NCI-H1436 treated with DMSO at 0.1 percent for 48 hours (cell line): Measurements from ENCODE around the gene PCID2.
"Not testable (repeated sequence)": the region's sequence is repeated elsewhere in the genome, so short reads cannot be mapped to it uniquely, and the experiment has no call there.

ENCODE experiments used
- DNase-seq: peaks from one replicate; lab custom pipeline; 2025; lab: John Stamatoyannopoulos, UW

Gene PCID2

DNA sequence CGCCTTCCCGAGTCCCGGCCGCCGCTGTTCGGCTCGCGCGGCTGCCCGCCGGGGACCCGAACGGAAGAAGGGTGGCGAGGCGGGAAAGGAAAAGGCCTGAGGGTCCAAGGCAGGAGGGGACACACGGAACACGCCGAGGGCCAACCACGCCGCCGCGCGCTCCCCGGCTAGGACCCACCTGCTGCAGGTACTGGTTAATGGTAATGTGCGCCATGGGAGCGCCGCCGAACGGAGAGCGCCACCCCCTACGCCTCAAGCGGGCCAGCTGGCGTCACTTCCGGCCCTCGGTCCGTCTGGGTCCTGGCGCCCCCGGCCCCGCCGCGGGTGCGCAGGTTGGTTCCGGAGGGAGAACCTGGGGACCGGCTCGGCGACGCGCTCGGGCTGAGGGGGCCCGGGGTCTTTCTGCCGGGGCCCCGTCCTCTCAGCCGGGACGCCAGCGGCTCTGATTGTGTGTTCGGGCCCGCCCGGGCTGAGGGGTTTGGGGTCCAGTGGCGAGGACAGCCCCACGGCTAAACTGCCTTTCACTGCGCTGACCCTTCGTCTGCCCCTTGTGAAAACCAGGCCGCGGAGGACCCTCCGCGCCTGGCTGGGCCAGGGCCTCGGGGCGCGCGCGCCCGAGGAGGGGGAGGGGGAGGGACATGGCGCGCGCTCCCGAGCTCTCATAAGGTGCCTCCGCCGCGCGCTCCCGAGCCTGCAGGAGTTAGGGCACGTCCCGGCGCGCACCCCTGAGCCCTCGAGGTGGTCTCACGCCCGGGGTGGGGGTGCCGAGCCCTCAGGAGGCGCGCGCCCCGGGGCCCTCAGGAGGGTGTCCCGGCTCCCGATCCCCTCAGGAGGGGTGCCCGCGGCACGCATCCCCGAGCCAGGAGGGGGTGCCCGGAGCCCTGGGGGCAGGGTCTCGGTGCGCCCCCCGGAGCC lies at the start of gene PCID2:
Gene PCID2 (minus strand): TSS at position 249 of the 915 bp plus-strand sequence. CDS start 35 bp downstream, at position 214.
- DNase-seq = peak; percentile 30

- not testable (repeated sequence) for DNase-seq
Observed at GRCh38 chr13:113257908-113258307, 49.4 kb upstream of the PCID2 start.

- no peak for DNase-seq
Observed at GRCh38 chr13:113252516-113253095, 44.1 kb upstream of the PCID2 start.

DNA sequence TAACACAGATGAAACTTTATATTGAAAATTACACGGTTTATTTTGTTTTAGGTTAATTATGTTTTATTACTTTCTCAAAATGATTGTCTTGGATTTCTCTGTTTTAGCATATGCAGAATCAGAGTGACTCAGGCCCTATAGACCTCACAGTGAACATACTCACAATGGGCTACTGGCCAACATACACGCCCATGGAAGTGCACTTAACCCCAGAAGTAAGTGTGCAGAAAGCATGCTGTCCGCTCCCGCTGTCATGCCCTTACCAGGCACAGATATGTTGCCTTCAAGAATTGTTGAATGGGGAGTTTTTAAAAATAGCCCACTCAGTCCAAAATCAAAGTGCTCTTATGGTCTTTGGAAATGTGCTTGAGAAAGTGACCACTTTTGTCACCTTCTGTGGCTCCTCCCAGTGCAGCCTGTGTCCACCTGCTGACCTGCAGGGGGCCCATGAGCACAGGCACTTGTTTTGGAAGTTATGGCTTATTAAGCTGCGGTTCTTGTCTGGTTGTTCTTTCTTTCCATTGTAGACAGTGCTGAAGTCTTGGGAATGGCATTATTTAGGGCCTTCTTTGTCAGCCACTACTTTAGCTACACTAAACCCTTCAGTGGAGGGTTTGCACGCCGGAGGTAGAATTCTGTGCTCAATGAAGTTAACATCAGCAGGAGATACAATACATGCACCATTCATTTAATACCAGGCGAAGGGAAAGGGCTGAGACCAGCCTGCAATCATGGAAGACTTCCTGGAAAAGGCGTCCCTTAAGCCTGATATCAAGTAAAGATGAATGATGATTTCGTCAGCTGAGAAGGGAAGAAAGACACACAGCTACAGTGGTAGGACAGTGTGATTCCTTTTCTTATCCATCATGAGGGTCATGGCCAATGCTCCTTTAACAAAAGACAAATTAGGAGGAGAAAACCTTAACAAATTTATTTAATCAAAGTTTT lies 37.7 kb upstream of the PCID2 start:
- DNase-seq = no peak

DNA sequence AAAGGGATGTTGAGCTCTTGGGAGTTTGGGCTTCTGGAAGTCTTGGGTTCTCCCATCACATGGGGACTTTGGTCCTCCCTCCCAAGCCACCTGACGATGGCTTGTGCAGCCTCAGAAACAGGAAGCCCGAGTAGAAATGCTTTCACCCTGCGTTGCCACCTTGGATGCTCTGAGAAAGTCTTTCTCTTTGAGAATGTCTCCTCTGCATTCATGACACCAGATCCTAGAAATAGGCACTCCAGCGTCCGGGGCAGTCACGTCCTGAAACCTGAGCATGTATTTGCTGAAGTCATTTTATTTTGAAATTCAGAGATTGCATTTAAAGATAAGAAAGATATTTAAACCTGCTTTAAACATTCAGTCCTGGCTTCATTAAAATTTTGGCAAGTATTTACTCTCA lies 35.4 kb upstream of the PCID2 start:
- DNase-seq = no peak

- DNase-seq = not testable (repeated sequence)
Observed at GRCh38 chr13:113241623-113242022, 33.2 kb upstream of the PCID2 start.

GRCh38 chr13:113239986-113240385 lies 31.5 kb upstream of the PCID2 start:
- DNase-seq = no peak

DNA sequence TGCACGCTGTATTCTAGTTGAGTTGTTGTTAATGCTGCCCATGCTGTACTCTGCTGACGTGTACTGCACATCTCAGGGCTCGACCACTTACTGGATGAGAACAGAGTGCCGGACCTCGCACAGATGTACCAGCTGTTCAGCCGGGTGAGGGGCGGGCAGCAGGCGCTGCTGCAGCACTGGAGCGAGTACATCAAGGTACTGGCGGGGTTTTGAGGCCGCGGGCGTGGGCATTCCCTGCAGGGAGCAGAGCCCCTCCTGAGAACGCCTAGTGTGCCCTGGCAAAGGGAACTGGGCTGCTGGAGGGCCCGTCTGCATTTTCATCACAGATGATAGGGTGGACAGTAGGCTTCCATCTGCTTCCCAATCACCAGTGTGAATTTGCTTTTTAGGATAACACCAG lies 30.9 kb upstream of the PCID2 start:
- no peak for DNase-seq

DNA sequence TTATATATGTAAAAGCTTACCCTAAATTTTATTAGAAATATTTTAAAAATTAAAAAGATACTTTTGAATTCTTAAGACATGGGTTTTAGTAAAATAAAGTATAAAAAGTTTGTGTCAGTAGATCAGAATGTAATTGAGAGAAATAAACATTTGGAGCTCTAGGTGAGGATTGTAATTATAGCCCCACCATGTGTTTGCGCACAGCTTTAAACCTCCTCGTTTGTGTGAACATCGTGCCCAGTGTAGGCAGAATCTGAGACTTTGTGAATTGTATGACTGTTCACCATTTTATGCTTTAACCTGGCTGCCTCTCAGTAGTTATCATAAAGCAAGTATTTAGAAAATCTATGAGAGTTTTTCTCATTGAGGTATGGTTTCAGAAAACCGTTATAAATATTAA lies 30.1 kb upstream of the PCID2 start:
- no peak for DNase-seq

- DNase-seq = no peak
Observed at GRCh38 chr13:113233101-113233500, 24.6 kb upstream of the PCID2 start.

DNA sequence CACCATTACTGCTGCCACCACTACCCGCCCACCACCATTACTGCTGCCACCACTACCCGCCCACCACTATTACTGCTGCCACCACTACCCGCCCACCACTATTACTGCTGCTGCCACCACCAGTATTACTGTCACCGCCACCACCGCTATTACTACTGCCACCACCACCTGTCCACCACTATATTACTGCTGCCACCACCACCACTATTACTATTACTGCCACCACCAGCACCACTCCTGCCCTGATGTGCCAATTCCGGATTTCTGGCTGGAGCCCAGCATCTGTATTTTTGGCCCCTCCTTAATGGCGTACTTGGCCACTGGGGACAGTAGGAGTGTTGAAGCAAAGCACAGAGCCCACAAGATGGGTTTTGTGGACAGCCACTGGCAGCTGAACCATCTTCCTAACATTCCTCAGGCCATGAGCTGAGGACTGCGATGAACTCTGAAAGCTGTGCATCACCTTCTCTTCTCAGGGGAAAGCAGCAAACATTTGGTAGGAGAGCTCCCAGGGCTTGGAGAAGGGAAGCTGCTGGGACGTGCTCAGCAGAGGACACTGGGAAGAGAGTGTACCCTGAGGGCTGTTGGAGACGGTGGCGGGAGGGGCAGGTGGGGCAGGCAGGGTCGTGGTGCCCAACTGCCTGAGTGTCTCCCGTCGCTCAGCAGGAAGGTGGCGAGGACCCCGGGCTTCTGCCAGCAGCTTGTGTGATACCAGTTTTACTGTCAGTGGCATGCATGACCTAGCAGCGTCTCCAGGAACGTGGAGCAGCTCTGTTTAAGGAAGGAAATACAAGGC lies 23.9 kb upstream of the PCID2 start:
- DNase-seq = no peak

- DNase-seq = no peak
Observed at GRCh38 chr13:113231306-113232207, 23.1 kb upstream of the PCID2 start.

DNA sequence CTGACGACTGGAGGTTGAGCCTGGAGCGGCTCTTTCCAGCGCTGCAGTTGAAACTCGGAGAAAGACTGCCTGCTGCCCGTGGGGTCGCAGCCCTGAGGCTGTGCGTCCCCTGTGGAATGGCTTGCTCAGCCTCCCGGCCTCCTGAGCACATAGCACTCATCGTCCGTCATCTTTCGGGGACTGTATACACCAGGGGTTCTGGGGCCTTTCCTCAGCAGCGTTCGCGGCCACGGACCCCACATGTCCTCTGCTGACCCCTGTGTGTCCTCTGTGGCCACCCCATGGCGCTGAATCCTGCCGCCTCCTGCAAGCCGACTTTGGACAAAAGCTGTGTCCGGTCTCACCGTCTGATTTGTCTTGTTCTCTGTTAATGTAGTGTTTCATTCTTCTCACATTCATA lies 21.3 kb upstream of the PCID2 start:
- DNase-seq = no peak

DNA sequence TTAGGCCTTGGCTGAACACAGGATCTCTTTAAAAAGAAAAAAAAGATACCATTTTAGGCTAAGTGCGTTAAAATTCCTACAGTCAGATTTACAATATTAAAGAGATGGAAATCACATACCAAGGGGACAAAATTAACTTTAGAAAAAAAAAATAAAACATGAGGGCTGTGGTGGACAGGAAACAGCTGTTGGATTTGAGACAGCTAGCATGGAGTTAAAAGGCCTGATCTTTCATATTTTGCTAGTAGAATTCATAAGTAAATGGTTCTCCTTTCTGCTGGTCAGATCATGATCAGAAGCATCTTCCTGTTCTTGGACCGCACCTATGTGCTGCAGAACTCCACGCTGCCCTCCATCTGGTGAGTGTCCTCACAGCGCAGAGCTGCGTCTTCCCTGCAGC lies 20.7 kb upstream of the PCID2 start:
- no peak for DNase-seq

DNA sequence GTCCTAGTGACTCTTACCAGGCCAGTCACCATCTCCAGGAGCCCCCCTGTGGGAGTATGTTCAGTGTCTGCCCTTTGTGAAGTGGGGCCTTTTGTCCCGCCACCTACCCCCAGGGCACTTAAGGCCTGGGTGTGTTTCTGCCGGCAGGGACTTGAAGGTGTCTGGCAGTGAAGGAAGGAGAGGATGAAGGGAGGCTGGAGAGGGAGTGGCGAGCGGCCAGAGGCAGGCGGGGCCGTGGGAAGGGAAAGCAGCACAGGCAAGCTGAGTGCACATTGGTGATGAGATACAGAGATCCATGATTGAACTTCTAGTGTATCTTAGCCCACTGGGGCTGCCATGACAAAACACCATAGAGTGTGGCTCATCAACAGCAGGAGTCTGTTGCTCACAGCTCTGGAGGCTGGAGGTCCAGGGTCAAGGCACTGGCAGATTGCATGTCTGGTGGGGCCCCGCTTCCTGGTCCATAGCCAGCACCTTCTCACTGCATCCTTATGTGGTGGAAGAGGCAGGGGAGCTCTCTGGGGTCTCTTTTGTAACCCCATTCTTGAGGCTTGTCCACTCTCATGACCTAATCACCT lies 18.5 kb upstream of the PCID2 start:
- DNase-seq = no peak

DNA sequence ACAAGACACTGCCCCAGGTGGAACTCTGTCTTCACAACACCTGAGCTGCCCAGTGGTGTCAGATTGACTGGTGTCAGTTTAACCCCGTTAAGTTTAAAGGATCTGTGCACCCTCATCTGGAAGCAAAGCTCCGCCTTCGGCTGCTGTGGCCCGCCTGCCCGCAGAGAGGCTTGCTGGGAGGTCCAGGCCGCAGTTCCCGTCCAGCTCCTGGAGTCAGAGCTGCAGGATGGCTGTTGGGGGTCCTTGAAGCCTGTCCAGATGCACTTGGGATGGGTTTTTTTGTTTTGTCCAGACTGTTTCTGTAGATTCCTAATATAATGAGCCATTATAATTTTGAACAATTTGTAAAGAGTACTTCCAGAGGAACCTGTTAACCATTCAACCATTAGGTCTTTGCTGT lies 17.0 kb upstream of the PCID2 start:
- no peak for DNase-seq

GRCh38 chr13:113224486-113224885 lies 16.0 kb upstream of the PCID2 start:
- no peak for DNase-seq

GRCh38 chr13:113223070-113223469 lies 14.6 kb upstream of the PCID2 start:
- DNase-seq = no peak

GRCh38 chr13:113220877-113221276 lies 12.4 kb upstream of the PCID2 start:
- DNase-seq = no peak

- no peak for DNase-seq
Observed at GRCh38 chr13:113220141-113220598, 11.7 kb upstream of the PCID2 start.
